ENCODE measurements around the gene RHOXF2B. TPM values are rescaled to one million over a fixed set of nuclear protein-coding genes. Genes with fewer than 3 reads are reported as not detected.
A peak's percentile ranks its signal among the peaks of the same experiment; 100 is the strongest.
"Not testable (repeated sequence)": the region's sequence is repeated elsewhere in the genome, so short reads cannot be mapped to it uniquely, and the experiment has no call there.

Gene RHOXF2B
- total RNA-seq, 1 experiment from 2014 or later = not detected

- H3K27me3 ChIP-seq (ENCODE audit: control insufficient read depth, insufficient read depth, low read length); H3K4me3 ChIP-seq (ENCODE audit: insufficient read depth, low read depth, low read length); DNase-seq; H3K36me3 ChIP-seq (replicated peaks; ENCODE audit: control insufficient read depth, insufficient read depth, low read length): not testable (repeated sequence)
These were observed 38.3 kb downstream of the RHOXF2B start for GRCh38 chrX:120039087-120039733.

GRCh38 chrX:120036704-120037103 is 40.8 kb downstream of the RHOXF2B start:
- peak; percentile 16 for DNase-seq
- Histone ChIP-seq H3K4me3 (ENCODE audit: insufficient read depth, low read depth, low read length) (no peak overlapping the region), H3K27me3 (ENCODE audit: control insufficient read depth, insufficient read depth, low read length) (no peaks in the 10 kb centered on the region), H3K36me3 (replicated peaks; ENCODE audit: control insufficient read depth, insufficient read depth, low read length) (no peaks in the 10 kb centered on the region)

GRCh38 chrX:120035522-120036309 is 41.8 kb downstream of the RHOXF2B start:
- H3K27me3 ChIP-seq (ENCODE audit: control insufficient read depth, insufficient read depth, low read length); H3K4me3 ChIP-seq (ENCODE audit: insufficient read depth, low read depth, low read length); DNase-seq; H3K36me3 ChIP-seq (replicated peaks; ENCODE audit: control insufficient read depth, insufficient read depth, low read length): not testable (repeated sequence)

- peak; percentile 37 for DNase-seq
These were observed 48.1 kb downstream of the RHOXF2B start for GRCh38 chrX:120029354-120029753.

GRCh38 chrX:120023259-120023658 is 54.2 kb downstream of the RHOXF2B start:
- DNase-seq = no peak
- H3K4me3 ChIP-seq (ENCODE audit: insufficient read depth, low read depth, low read length) = no peak overlapping the region
- H3K27me3 ChIP-seq (ENCODE audit: control insufficient read depth, insufficient read depth, low read length) = peaks cover 5% of the 10 kb centered on the region
- H3K36me3 ChIP-seq (replicated peaks; ENCODE audit: control insufficient read depth, insufficient read depth, low read length) = no peaks in the 10 kb centered on the region

More at GRCh38 chrX:120029354-120029753, 48.1 kb downstream of the RHOXF2B start:
- Histone ChIP-seq H3K4me3 (ENCODE audit: insufficient read depth, low read depth, low read length) (no peak overlapping the region), H3K27me3 (ENCODE audit: control insufficient read depth, insufficient read depth, low read length) (no peaks in the 10 kb centered on the region; the same call in 1 of the 2 replicates), H3K36me3 (replicated peaks; ENCODE audit: control insufficient read depth, insufficient read depth, low read length) (no peaks in the 10 kb centered on the region)

- DNase-seq = no peak
- Histone ChIP-seq H3K4me3 (ENCODE audit: insufficient read depth, low read depth, low read length) (no peak overlapping the region), H3K36me3 (replicated peaks; ENCODE audit: control insufficient read depth, insufficient read depth, low read length) (no peaks in the 10 kb centered on the region), H3K27me3 (ENCODE audit: control insufficient read depth, insufficient read depth, low read length) (peaks cover 10% of the 10 kb centered on the region)
These were observed 54.7 kb downstream of the RHOXF2B start for GRCh38 chrX:120022763-120023162.

Other genes with a start within 250 kb of the RHOXF2B start
- 3.9 and 6.2 TPM in 2 replicates for gene UPF3B, start 224.7 kb downstream of the RHOXF2B start, total RNA-seq (2014; rRNA removed; shearing (Covaris generic))
- 15.4 and 16.2 TPM in 2 replicates for gene RNF113A, start 206.0 kb downstream of the RHOXF2B start, total RNA-seq (2014; rRNA removed; shearing (Covaris generic))
- 73.1 and 79.1 TPM in 2 replicates for gene NDUFA1, start 205.9 kb downstream of the RHOXF2B start, total RNA-seq (2014; rRNA removed; shearing (Covaris generic))
- gene AKAP14, start 181.8 kb downstream of the RHOXF2B start, total RNA-seq (2014; rRNA removed; shearing (Covaris generic)) = not detected in 2 replicates
- gene NKAP, start 133.9 kb downstream of the RHOXF2B start, total RNA-seq (2014; rRNA removed; shearing (Covaris generic)) = 4.8 and 5.5 TPM in 2 replicates
- not detected in 2 replicates for gene RHOXF1, start 38.2 kb upstream of the RHOXF2B start, total RNA-seq (2014; rRNA removed; shearing (Covaris generic))
- not detected in 2 replicates for gene RHOXF2, start 80.9 kb upstream of the RHOXF2B start, total RNA-seq (2014; rRNA removed; shearing (Covaris generic))
- 12.8 and 13.6 TPM in 2 replicates for gene ZBTB33, start 173.1 kb upstream of the RHOXF2B start, total RNA-seq (2014; rRNA removed; shearing (Covaris generic))
- gene TMEM255A, start 233.8 kb upstream of the RHOXF2B start, total RNA-seq (2014; rRNA removed; shearing (Covaris generic)) = 0.44 and 0.94 TPM in 2 replicates